Measurements from ENCODE around the gene RIPPLY1.
A peak's percentile ranks its signal among the peaks of the same experiment; 100 is the strongest.
"Not testable (repeated sequence)": the region's sequence is repeated elsewhere in the genome, so short reads cannot be mapped to it uniquely, and the experiment has no call there.

Gene RIPPLY1

DNA sequence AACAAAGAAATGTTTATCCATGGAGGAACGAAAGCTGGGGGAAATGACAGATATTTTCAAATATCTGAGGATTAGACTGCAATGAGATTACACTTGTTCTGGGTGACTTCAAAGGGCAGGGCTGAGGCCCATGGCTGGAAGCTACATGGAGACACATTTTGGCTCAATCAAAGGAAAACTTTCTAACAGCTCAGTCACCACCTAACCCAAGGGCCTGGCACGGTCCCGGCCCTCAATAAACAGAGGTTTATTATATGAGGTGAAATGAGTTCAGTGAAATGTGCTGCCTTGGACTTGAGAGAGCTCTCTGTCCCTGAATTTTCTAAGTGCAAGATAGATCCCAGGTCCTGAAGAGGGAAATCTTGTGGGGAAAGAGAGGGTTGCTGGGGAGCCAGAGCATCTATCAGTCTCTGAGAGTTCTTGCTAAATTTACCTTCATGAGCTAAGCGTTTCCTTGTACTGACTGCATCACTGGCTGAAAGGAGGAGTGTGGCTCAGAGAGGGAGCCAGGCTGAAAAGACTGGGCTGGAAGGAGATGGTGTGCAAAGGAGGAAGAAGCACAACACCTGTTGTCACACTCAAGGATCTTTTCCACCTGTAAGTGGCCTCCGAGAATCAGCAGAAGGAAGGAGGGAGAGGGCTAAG lies 2.0 kb upstream of the RIPPLY1 start:
- no peak for DNase-seq

DNA sequence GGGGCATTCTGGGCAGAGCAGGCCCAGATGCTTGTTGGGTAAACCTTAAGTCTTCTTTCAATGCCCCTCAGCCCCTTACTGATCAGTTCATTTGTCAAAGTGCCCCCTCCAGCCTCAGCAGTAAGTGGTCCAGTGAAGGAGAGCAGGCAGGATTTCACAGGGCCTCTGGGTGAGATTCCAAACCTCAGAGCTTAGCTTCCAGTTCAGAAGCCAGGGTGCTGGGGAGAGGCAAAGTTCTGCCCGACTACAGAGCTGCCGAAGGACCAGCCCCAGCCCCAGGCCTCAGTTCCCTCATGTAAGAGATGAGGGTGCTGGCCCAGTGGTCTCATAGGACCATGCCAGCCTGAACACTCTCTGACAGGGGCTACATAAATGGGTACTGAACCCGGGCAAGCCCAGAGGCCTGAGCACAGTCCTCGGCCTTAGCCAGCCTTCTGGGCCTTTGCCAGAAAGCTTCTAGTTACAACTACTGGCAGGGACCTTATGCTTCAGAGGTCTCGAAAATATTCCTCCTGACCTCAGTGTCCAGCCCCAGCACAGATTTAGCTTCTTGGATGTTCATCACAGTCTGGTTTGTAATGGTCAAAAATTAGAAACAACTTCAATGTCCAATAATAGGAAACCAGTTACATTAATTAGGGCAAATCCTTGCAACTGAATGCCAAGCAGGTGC lies 851 bp upstream of the RIPPLY1 start:
- no peak for DNase-seq

DNA sequence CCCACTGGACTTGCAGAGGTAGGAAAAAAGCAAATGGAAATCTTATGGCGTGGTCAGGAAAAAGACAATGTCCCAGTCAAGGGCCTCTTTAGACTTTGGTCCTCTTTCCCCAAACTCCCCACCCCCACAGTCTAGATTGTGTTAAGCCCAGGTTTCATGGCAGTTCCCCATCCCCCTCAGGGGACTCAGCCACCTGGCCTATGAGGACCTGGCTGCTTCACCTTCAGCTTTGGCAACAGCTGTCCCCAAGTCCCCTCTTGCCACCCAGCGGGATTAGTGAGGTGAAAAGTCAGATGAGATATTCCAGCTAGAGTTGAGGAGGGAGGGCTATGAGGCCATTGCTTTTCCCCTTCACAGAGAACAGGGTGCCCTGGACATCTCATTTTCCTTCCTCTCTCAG lies 457 bp downstream of the RIPPLY1 start:
- no peak for DNase-seq

DNA sequence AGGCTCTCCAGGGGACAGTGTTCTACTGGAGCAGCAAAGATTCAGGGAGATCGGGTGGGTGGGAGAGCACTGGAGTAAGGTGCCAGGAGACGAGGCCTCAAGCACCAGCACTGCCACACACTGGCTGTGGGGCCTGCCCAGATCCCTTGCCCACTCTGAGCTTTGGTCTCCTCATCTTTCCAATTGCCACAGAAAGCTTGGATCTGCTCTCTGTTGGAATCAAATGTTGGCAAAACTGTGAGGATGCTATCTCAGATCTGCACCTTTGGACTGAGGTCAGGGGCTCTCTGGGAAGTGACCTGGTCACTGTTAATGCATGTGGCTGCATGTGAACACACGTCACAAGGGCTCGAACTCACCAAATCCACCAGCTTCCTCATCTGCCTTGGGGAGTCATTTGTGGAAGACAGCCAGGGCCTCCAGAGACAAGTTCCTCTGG lies 1.3 kb downstream of the RIPPLY1 start:
- DNase-seq = no peak

DNA sequence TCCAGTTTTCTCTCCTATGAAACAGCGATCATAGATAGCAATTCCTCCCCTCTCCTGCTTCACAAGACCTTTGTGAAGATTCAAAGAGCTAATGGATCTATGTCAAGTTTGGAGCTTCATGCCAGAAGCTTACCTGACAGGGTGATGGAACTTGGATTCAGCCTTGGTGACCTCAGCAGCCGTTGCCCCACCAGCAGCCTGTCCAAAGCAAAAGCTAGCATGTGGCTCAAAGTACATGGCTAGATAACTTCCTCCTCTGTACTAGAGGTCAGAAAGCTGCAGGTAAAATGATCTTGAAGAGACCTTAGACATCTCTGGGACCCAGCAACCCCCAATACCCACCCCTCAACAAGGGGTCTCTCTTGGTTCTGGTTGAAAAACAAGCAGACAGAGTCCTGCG lies 1.8 kb downstream of the RIPPLY1 start:
- no peak for DNase-seq

DNA sequence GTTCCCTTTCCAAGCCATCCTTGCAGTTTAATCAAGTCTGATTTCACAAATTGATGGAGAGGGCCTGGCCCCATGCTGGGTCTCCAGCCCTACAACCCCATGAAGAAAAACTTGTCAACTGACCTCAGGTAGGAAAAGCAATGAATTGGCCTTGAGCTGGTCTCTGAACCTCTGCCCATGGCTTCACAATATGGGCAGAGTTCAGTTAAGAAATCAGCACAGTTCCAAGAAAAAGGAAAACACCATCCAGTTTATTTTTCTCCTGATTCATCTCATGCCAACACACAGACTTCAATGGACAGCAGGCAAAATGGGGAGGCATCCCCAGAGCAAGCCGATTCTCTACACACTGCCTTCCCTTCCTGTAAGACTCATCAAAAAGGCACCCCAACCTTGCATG lies 3.3 kb downstream of the RIPPLY1 start:
- no peak for DNase-seq

DNA sequence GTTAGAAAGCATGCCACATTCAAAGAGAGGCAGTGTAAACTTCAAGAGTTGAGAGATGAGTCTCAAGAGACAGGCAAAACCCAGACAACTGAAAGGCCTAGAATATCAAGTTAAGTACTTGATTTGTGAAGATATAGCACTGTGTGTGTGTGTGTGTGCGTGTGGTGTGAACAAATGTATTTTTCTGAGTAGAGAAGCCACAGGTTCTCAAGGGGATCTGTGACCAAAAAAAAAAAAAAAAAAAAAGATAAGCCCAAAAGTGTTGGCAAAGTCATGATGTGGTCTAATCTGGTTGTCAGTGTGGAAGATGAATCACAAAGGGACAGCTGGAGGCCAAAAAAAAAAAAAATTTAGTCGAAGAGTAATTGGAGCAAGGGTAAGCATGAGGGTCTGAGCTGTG lies 3.9 kb downstream of the RIPPLY1 start:
- DNase-seq = no peak

DNA sequence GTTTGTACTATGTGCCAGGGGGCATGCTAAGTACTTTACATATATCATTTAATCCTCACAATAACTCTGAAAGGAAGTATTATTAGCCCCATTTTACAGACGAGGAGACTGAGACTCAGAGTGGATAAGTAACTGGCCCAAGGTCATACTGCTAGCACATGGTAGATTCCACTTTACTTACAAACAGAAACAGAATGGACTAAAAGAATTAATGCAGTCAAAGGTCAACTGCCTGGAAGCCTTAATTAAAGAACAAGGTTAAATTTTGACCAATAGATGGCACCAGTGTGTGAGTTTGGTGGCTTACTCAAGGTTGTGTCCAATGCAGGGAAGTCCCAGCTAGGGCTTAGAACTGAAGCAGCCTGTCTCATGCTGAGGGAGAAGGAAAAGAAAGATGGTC lies 4.7 kb downstream of the RIPPLY1 start:
- no peak for DNase-seq

DNA sequence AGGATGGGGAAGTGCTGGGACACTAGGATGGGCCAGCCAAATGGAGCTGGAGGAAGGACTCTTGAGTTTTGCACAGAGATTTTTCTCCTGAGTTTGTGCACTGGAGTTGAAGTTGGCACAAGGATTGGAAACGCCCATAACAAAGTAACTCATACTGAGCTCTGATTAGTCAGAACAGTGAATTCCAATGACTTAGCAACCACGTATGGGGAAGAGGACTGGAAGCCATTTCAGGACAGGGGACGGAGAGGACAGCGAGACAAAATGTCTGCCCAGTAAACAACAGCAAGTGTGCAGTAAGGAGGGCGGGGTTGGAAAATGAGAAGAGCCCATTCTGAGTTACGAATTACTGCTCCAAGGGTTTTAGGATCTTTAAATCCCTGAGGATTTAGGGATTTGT lies 5.9 kb downstream of the RIPPLY1 start:
- DNase-seq = no peak

DNA sequence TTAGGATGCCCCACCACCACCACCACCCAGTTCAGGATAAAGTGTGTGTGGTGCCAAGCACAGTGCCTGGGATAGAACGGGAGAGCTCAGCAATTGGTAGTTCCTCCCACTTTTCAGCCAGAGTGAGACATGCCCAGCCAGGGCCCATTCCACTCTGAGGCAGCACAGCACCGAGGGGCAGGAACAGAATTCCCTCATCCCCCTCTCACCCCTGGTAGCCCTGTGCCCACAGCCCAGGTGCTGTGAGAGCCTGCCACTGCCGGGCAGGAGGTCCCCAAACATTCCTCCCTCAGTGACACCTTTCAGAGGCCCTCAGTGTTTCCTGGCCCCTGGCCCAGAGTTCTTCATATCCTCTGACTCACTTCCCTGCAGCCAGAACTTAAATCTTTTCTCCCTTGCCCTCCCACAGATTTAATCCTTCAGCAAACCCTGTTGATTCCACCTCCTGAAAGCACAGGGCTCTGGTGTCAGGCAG lies 8.1 kb downstream of the RIPPLY1 start:
- DNase-seq = no peak

DNA sequence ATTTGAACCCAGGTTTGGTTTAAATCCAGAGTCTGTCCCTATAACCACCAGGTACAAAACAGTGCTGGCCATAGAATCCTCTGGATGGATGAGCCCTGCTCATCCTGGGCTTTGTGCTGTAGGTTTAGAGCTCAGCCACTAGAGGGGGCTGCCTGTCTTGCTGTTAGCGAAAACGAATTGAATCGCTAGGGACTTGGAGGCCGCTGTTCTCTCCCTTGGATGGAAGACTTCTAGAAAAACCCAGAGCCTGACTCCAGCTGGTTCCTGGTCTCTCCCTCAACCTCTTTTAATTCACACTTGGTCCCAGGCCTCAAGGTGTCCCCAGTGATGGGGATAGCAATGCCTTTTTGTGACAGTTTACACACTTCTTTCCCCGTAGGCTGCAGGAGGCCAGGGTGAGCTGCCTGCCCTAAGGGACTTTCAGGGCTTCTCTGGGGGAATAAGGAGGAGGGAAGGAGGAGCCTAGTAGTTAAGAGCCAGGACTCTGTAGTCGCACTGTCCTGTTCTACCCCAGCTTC lies 8.7 kb downstream of the RIPPLY1 start:
- DNase-seq = peak; percentile 41

DNA sequence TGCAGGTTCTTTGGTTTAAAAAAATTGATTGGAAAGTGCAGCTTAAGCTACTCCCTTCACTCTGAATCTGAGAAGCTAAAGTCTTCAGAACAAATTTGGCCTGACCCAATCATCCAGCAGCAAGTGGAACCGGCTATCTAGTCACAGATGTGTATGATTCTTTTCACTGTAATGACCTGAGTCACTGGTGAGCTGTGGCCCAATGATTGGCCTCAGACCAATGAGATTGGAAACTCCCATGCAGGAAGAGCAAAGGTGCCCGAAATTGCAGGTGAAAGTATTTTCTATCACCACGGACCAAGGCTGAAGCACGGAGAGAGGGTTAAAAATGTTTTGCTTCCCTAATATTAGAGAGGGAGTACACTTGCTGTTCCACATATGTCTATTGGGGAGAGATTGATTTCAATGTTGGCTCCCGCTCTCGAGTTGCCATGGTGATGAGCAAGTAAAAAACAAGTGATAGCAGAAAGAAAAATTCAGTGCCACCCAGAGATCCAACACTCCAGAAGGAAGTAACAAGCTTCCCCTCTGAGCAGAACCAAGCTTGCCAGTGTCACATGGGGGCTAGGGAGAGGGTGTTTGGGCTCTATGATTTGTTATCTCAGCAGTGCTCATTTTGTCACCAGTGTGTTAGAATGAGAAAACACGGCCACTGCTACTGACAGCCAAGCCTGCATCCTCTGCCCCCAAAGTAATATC lies 11.2 kb downstream of the RIPPLY1 start:
- no peak for DNase-seq

DNA sequence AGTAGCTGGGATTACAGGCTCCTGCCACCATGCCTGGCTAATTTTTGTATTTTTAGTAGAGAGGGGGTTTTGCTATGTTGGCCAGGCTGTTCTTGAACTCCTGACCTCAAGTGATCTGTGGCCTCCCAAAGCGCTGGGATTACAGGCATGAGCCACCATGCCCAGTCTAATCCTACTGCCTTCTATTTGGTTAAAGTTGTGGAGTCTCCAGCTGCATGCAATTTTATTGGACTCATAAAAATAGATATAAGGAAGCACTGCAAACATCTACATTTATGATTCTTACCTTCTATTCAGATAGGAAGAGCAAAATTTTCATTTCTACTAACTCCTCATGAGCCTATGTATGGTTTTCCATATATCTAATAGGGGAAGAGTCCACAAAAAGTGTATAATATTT lies 13.7 kb downstream of the RIPPLY1 start:
- no peak for DNase-seq

DNA sequence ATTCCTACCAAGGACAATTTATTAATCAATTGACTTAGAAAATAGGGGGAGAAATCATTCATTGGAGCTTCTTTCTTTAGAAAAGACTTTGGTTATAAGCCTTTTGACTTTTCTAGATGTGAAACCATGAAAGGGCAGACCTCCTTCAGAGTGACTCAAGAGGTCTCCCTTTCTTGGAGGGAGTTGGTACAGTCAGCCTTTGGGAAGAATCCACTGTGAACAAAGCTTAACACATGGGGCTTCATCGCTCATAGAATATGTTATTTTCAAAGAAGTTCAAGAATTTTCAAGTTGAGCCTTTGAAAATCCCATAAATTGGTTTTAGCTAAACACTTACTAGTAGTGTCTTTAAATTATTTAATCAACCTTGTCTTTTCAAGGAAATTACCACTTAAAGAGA lies 28.0 kb downstream of the RIPPLY1 start:
- DNase-seq = no peak

DNA sequence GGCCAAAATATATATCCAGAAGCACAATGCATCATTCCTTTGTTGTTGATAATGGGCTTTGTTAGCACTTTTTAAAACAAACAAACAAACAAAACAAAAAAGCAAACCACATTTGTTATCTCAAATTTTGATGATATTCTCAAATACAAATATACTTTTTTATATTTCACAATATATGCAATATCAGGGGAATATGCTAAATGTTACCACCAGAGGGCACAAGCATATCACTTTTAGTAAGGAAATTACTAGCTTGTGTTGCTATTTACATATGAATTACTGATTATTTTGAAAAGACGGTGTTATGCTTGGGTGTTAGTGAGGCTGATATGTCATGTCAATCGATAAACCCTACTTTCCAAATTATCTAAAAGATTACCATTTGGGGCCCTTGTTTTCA lies 29.1 kb downstream of the RIPPLY1 start:
- no peak for DNase-seq

DNA sequence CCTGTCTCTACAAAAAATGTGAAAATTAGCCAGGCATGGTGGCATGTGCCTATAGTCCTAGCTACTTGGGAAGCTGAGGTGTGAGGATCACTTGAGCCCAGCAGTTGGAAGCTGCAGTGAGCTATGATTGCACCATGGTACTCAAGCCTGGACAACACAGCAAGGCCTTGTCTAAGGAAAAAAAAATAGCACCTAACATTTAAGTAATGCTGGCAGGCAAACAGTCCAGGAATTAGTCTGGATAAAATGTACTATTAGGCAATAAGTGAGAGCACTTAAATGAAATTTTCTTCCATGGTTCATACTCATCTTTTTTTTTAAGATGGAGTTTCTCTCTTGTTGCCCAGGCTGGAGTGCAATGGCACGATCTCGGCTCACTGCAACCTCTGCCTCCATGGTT lies 30.3 kb downstream of the RIPPLY1 start:
- DNase-seq = not testable (repeated sequence)

DNA sequence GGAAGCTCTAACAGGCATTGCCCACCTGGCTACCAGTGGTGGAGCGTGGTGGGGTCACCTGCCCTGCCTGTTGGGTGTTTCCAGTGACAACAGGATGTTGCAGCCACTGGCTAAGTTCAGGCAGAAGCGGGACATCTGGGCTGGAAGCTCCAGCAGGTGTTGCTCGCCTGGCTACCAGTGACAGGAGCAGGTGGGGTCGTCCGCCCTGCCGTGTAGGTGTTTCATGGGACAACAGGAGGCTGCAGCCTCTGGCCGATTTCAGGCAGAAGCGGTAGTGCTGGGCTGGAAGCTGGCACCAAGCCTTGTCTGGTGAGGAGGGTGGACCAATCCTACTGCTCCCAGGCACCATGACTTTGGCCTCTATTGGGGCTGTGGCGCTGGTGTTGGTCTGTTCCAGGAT lies 39.4 kb downstream of the RIPPLY1 start:
- no peak for DNase-seq

DNA sequence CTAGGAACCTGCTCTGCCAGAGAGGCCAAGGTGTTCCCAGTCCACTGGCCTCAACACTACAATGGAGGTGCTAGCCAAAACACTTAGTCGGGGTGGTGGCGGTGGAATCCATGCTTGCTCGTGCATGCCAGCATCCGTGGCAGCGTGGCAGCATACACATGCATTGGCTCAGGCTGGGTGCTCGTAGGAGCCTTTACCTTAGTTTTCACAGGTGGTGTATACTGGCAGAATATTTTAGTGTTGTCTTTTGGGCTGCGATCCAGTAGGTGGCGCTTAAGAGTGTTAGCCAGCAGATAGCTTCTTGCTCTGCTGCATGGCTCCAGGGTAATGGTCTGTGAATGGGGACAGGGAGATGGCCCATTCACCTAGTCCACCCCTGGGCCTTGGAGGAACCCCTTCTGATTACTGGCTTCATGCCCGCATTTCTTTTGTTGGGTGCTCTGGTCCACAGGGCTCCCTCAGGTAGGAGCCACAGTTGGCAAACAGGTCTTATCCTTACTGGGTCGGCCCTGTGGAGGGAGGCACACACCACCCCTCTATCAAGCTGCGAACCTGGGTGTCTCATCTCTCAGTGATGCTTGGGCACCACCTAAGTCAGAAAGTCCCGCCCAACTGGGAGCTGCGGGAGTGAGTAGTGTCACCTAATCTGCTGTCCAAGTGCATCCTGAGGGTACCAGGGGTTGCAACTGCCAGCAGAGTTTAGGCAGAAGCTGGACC lies 40.0 kb downstream of the RIPPLY1 start:
- DNase-seq = no peak
